GM13977 (cell line): ENCODE measurements around the gene RPL3.

ENCODE experiments used
- DNase-seq: peaks from one replicate; pipeline ENCODE4 v3.0.0; 2012; ENCODE audit warnings: low spot score
- in situ Hi-C: fragments of 300-500 bp; cut with MboI; formaldehyde crosslinking; loops from one replicate; pipeline ENCODE4 v1.12.0; 2022; ENCODE audit warnings: low sequenced_read_pairs, low pct_unique_long_range_greater_than_20kb, mixed read lengths, inconsistent platforms; ENCODE audit not compliant: unreplicated experiment
- TF ChIP-seq, protein P1 (sequence below): IDR thresholded peaks from 2 replicates; pipeline ENCODE4 v1.5.1; 2012; ENCODE audit warnings: mild to moderate bottlenecking, control low read depth; ENCODE audit not compliant: insufficient read depth; ENCODE audit errors: extremely low read depth, missing control alignments

RPL3 gene

DNA sequence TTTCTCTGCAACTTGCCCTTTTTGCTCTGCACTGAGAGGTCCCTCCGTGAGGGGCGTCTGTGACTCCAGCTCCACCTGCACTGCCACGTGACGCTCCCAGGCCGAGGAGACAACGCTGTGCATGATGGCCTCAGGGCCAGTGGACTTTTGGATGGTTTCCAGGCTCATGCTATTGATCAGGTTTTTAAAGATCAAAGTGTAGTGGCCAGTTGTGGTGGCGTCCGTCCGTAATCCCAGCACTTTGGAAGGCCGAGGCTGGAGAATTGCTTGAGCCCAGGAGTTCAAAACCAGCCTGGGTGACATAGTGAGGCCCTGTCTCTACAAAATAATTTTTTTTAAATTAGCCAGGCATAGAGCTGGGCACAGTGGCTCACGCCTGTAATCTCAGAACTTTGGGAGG is 16.1 kb downstream of the RPL3 start:
- no peak for DNase-seq
- in situ Hi-C loops, result loop anchor here (25.0 kb wide), 1 partner anchor 291 kb away; the partner anchor contains the start of genes APOBEC3C and APOBEC3D
- TF ChIP-seq, protein P1, sequence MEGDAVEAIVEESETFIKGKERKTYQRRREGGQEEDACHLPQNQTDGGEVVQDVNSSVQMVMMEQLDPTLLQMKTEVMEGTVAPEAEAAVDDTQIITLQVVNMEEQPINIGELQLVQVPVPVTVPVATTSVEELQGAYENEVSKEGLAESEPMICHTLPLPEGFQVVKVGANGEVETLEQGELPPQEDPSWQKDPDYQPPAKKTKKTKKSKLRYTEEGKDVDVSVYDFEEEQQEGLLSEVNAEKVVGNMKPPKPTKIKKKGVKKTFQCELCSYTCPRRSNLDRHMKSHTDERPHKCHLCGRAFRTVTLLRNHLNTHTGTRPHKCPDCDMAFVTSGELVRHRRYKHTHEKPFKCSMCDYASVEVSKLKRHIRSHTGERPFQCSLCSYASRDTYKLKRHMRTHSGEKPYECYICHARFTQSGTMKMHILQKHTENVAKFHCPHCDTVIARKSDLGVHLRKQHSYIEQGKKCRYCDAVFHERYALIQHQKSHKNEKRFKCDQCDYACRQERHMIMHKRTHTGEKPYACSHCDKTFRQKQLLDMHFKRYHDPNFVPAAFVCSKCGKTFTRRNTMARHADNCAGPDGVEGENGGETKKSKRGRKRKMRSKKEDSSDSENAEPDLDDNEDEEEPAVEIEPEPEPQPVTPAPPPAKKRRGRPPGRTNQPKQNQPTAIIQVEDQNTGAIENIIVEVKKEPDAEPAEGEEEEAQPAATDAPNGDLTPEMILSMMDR, result no peak

GRCh38 chr22:39302431-39302960 is 16.9 kb downstream of the RPL3 start:
- no peak for DNase-seq
- in situ Hi-C loops, result loop anchor here (25.0 kb wide), 1 partner anchor 290 kb away; the partner anchor contains the start of genes APOBEC3C and APOBEC3D
- TF ChIP-seq, protein P1, result no peak

GRCh38 chr22:39301926-39302325 is 17.5 kb downstream of the RPL3 start:
- in situ Hi-C loops, result loop anchor here (25.0 kb wide), 1 partner anchor 290 kb away; the partner anchor contains the start of genes APOBEC3C and APOBEC3D
- TF ChIP-seq, protein P1, result no peak
- no peak for DNase-seq

DNA sequence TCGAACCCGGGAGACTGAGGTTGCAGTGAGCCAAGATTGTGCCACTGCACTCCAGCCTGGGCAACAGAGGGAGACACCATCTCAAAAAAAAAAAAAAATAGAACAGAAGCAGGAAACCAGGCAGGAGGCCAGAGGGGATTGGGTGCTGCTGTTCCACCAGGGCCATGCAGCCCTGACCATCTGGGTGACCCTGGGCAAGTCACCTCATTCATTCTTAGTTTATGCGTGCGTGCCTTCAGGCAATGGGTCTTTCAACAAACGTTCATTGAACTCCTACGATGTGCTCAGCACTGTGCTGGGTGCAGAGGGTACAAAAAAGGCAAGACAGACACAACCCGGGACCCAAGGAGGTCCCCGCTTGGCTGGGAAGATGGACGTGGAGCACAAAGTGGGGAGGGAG is 18.3 kb downstream of the RPL3 start:
- TF ChIP-seq, protein P1, result no peak
- in situ Hi-C loops, result loop anchor here (25.0 kb wide), 1 partner anchor 289 kb away; the partner anchor contains the start of genes APOBEC3C and APOBEC3D
- DNase-seq, result no peak

- TF ChIP-seq, protein P1, result peak; percentile 11
- no peak for DNase-seq
- in situ Hi-C loops, result loop anchor here (25.0 kb wide), 1 partner anchor 288 kb away; the partner anchor contains the start of genes APOBEC3C and APOBEC3D
Observed at GRCh38 chr22:39300186-39300830, 19.1 kb downstream of the RPL3 start.

GRCh38 chr22:39299829-39300178 is 19.6 kb downstream of the RPL3 start:
- DNase-seq, result no peak
- in situ Hi-C loops, result loop anchor here (25.0 kb wide), 1 partner anchor 288 kb away; the partner anchor contains the start of genes APOBEC3C and APOBEC3D
- TF ChIP-seq, protein P1, result no peak
